ENCODE data around the gene CXADR. TPM values are rescaled to one million over a fixed set of nuclear protein-coding genes. Genes with fewer than 3 reads are reported as not detected.

The CXADR gene
- total RNA-seq, 1 experiment from 2014 or later: 152 TPM

GRCh38 chr21:17532292-17532691 lies 19.4 kb downstream of the CXADR start:
- Histone ChIP-seq H4K91ac (ENCODE audit: insufficient read length, low read depth, low read length) (no peak overlapping the region), H2BK15ac (ENCODE audit: low read depth, low read length) (no peak overlapping the region), H3K4me1 (ENCODE audit: insufficient read depth, low read length) (peaks cover 2% of the 10 kb centered on the region), H2BK20ac (ENCODE audit: low read depth, low read length, poor library complexity, severe bottlenecking) (no peak overlapping the region), H3K56ac (ENCODE audit: insufficient read length, low read depth, low read length) (no peak overlapping the region), H4K8ac (replicated peaks; ENCODE audit: insufficient read length, low read depth, low read length) (no peak overlapping the region), H2AK5ac (ENCODE audit: insufficient read length, low read length) (no peak overlapping the region), H3K27me3 (ENCODE audit: insufficient read depth, low read length) (no peaks in the 10 kb centered on the region), H4K20me1 (ENCODE audit: control insufficient read depth, insufficient read depth, insufficient read length) (no peaks in the 10 kb centered on the region), H3K23ac (ENCODE audit: insufficient read length, low read depth, low read length) (no peak overlapping the region), H3K79me1 (ENCODE audit: insufficient read depth, low read depth, low read length, poor library complexity, severe bottlenecking) (peaks cover 10% of the 10 kb centered on the region), H3K23me2 (ENCODE audit: insufficient read length, low read depth, low read length, poor library complexity, severe bottlenecking) (no peaks in the 10 kb centered on the region), H3K79me2 (ENCODE audit: insufficient read depth, low read length) (peaks cover 81% of the 10 kb centered on the region), H3K18ac (ENCODE audit: insufficient read length, low read depth, low read length) (no peak overlapping the region), H3K9me3 (ENCODE audit: control insufficient read depth, low read depth, low read length) (no peaks in the 10 kb centered on the region), H3K14ac (ENCODE audit: insufficient read depth, low read length) (no peak overlapping the region), H3K4me2 (ENCODE audit: insufficient read depth, insufficient read length, low read length) (no peak overlapping the region), H2AFZ (ENCODE audit: low read length) (no peak overlapping the region), H3K27ac (ENCODE audit: insufficient read length, low read depth, low read length) (no peak overlapping the region), H3K9ac (ENCODE audit: extremely low read depth, insufficient read length, low read length) (no peak overlapping the region), H2BK12ac (ENCODE audit: insufficient read length, low read depth, low read length) (no peak overlapping the region), H2BK120ac (ENCODE audit: low read depth, low read length, poor library complexity, severe bottlenecking) (no peak overlapping the region), H3T11ph (ENCODE audit: low read length) (no peak overlapping the region), H3K4ac (ENCODE audit: low read depth, low read length) (no peak overlapping the region), H4K5ac (ENCODE audit: insufficient read length, low read depth, low read length) (no peak overlapping the region), H2BK5ac (ENCODE audit: insufficient read length, low read length) (no peak overlapping the region)
- Mint-ChIP-seq H3K4me3 (no peak overlapping the region), H3K36me3 (ENCODE audit: insufficient read depth in 1 of 3, low read depth in 3 of 3) (peaks cover 10 to 24% (median 19%) of the 10 kb centered on the region in 3 experiments; a peak in 6 of 7 replicates), H3K4me1 (peaks cover 34 to 38% of the 10 kb centered on the region in 2 experiments), H3K9me3 (no peaks in the 10 kb centered on the region; a peak in 1 of 5 replicates), H3K27ac (peak overlapping the region in 1 of 3 experiments; percentile 19; a peak in 3 of 7 replicates), H3K27me3 (ENCODE audit: low read depth) (no peaks in the 10 kb centered on the region)
- TF ChIP-seq CTCF (conservative IDR thresholded peaks at IDR 0.05): no peak
- DNase-seq: no peak
- WGBS (ENCODE audit: extremely low coverage, insufficient read length, low lambda C conversion rate): no CpG with 5 or more reads among the region's 3 CpGs

Measured in H9 (cell line).